Panc1 (cell line): ENCODE data around the gene MMP11. TPM values are rescaled to one million over a fixed set of nuclear protein-coding genes. Genes with fewer than 3 reads are reported as not detected.
A peak's percentile ranks its signal among the peaks of the same experiment; 100 is the strongest.

ENCODE experiments used
- ATAC-seq: fragments of 200-7000 bp; cut with Tn5 transposase; 2 replicates; pipeline ENCODE4 v1.9.1; 2020; ENCODE audit warnings: mild to moderate bottlenecking, moderate library complexity
- BruUV-seq: library from RNA; stranded (reverse); fragments of 400-500 nt; replicated peaks from 2 replicates; lab custom pipeline; 2021; lab: Mats Ljungman, UMichigan
- CTCF ChIA-PET: fragments of 300-600 bp; sonication (Branson Sonifier 250); formaldehyde crosslinking; loops from one replicate; lab custom pipeline; 2022; ENCODE audit warnings: antibody characterized with exemption; lab: Charles Lee
- POLR2A ChIA-PET: fragments of 300-600 bp; sonication (Branson Sonifier 250); formaldehyde crosslinking; loops from one replicate; lab custom pipeline; 2022; ENCODE audit warnings: antibody characterized with exemption; lab: Charles Lee
- DNase-seq: peaks from one replicate; pipeline ENCODE4 v3.0.0-alpha.2; 2010; ENCODE audit warnings: low read depth, low spot score
- H3K27ac ChIP-seq: 2 replicates; pipeline ENCODE4 v1.5.1; 2011; ENCODE audit warnings: mild to moderate bottlenecking, low read length, inconsistent platforms
- H3K27me3 ChIP-seq: fragments of 200-500 bp; sonication (Bioruptor generic); 2 replicates; pipeline ENCODE4 v1.6.0; 2014; ENCODE audit warnings: low read length, inconsistent platforms; ENCODE audit not compliant: control insufficient read depth, insufficient read depth
- H3K36me3 ChIP-seq: fragments of 200-500 bp; sonication (Bioruptor generic); 2 replicates; pipeline ENCODE4 v1.5.1; 2014; ENCODE audit warnings: inconsistent platforms, mild to moderate bottlenecking, low read length, moderate library complexity; ENCODE audit not compliant: control insufficient read depth, insufficient read depth
- H3K4me1 ChIP-seq: 2 replicates; pipeline ENCODE4 v1.5.1; 2011; ENCODE audit warnings: inconsistent platforms, mild to moderate bottlenecking, low read length, moderate library complexity; ENCODE audit not compliant: control insufficient read depth, insufficient read depth
- H3K4me3 ChIP-seq, 2 experiments: 2 replicates each; pipeline ENCODE4 v1.5.1; 2011 to 2012; ENCODE audit warnings: low read depth in 2 of 2, low read length in 2 of 2, mild to moderate bottlenecking in 2 of 2, inconsistent platforms in 1 of 2, moderate library complexity in 1 of 2
- H3K9me3 ChIP-seq: fragments of 200-500 bp; sonication (Bioruptor generic); 2 replicates; pipeline ENCODE4 v1.5.1; 2014; ENCODE audit warnings: low read depth, mild to moderate bottlenecking, inconsistent platforms, low read length, moderate library complexity; ENCODE audit not compliant: control insufficient read depth, insufficient read depth
- POLR2AphosphoS5 ChIP-seq: IDR thresholded peaks from 2 replicates; pipeline ENCODE4 v1.6.1; 2012; ENCODE audit warnings: mild to moderate bottlenecking, low read depth, low read length, moderate library complexity
- SIN3A ChIP-seq: IDR thresholded peaks from 2 replicates; pipeline ENCODE4 v1.6.1; 2012; ENCODE audit warnings: low read depth, mild to moderate bottlenecking, low read length, moderate library complexity, borderline replicate concordance; ENCODE audit not compliant: insufficient read depth
- TCF7L2 ChIP-seq: IDR thresholded peaks from 2 replicates; pipeline ENCODE4 v1.6.1; 2011; ENCODE audit warnings: mild to moderate bottlenecking, low read depth, low read length, inconsistent platforms
- in situ Hi-C: cut with HindIII; loops from 2 replicates; pipeline ENCODE4 v1.10.0; 2016; ENCODE audit warnings: low sequenced_read_pairs, low pct_unique_long_range_greater_than_20kb
- intact Hi-C: fragments of 100-400 bp; cut with micrococcal nuclease; formaldehyde crosslinking; loops from one replicate; pipeline ENCODE4 v1.10.0; 2022; ENCODE audit not compliant: unreplicated experiment
- total RNA-seq: library from RNA; stranded (reverse); gene quantifications from one replicate; pipeline ENCODE4 v1.2.1, GENCODE V29; 2021; ENCODE audit not compliant: unreplicated experiment
- TF ChIP-seq, protein P1 (sequence below): fragments of 450-650 bp; IDR thresholded peaks from 2 replicates; pipeline ENCODE4 v1.5.1; 2017; ENCODE audit warnings: mild to moderate bottlenecking
- TF ChIP-seq, protein P2 (sequence below), 2 experiments: IDR thresholded peaks; 2 replicates each; pipeline ENCODE4 v1.6.1; 2011 to 2012; ENCODE audit warnings: low read depth in 2 of 2, control low read depth in 1 of 2, low read length in 1 of 2, mild to moderate bottlenecking in 1 of 2, moderate library complexity in 1 of 2; ENCODE audit not compliant: insufficient read depth in 1 of 2

The MMP11 gene
- total RNA-seq, 1 experiment from 2014 or later = 3.0 TPM

DNA sequence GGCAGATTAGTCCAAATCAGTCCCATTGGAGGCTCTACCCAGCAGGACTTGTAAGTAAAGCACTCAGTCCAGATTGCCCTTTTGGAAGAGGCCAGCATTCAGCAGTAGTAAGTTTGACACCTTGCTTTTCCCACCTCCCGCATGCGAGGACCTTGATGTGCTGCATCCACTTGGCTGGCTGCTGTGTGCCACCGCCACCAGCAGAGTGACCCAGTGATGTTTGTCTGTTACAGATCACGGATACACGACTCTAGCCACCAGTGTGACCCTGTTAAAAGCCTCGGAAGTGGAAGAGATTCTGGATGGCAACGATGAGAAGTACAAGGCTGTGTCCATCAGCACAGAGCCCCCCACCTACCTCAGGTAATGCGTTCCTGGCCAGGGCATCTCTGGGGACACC is 20.7 kb downstream of the MMP11 start:
- ATAC-seq (no peak), DNase-seq (no peak)
- Histone ChIP-seq H3K4me1 (no peaks in the 10 kb centered on the region), H3K36me3 (no peaks in the 10 kb centered on the region), H3K9me3 (no peaks in the 10 kb centered on the region), H3K27ac (no peak overlapping the region), H3K4me3 (no peak overlapping the region), H3K27me3 (no peaks in the 10 kb centered on the region)
- POLR2A ChIA-PET = interaction anchor here (0.8 kb wide), 1 partner anchor 19 kb away, joined by 3 read pairs; no protein-coding TSS in a partner anchor
- no TSS peak for BruUV-seq
- TF ChIP-seq, protein P1, sequence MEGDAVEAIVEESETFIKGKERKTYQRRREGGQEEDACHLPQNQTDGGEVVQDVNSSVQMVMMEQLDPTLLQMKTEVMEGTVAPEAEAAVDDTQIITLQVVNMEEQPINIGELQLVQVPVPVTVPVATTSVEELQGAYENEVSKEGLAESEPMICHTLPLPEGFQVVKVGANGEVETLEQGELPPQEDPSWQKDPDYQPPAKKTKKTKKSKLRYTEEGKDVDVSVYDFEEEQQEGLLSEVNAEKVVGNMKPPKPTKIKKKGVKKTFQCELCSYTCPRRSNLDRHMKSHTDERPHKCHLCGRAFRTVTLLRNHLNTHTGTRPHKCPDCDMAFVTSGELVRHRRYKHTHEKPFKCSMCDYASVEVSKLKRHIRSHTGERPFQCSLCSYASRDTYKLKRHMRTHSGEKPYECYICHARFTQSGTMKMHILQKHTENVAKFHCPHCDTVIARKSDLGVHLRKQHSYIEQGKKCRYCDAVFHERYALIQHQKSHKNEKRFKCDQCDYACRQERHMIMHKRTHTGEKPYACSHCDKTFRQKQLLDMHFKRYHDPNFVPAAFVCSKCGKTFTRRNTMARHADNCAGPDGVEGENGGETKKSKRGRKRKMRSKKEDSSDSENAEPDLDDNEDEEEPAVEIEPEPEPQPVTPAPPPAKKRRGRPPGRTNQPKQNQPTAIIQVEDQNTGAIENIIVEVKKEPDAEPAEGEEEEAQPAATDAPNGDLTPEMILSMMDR = no peak
- TF ChIP-seq POLR2AphosphoS5 = no peak
- TF ChIP-seq SIN3A = no peak
- TF ChIP-seq, protein P2, sequence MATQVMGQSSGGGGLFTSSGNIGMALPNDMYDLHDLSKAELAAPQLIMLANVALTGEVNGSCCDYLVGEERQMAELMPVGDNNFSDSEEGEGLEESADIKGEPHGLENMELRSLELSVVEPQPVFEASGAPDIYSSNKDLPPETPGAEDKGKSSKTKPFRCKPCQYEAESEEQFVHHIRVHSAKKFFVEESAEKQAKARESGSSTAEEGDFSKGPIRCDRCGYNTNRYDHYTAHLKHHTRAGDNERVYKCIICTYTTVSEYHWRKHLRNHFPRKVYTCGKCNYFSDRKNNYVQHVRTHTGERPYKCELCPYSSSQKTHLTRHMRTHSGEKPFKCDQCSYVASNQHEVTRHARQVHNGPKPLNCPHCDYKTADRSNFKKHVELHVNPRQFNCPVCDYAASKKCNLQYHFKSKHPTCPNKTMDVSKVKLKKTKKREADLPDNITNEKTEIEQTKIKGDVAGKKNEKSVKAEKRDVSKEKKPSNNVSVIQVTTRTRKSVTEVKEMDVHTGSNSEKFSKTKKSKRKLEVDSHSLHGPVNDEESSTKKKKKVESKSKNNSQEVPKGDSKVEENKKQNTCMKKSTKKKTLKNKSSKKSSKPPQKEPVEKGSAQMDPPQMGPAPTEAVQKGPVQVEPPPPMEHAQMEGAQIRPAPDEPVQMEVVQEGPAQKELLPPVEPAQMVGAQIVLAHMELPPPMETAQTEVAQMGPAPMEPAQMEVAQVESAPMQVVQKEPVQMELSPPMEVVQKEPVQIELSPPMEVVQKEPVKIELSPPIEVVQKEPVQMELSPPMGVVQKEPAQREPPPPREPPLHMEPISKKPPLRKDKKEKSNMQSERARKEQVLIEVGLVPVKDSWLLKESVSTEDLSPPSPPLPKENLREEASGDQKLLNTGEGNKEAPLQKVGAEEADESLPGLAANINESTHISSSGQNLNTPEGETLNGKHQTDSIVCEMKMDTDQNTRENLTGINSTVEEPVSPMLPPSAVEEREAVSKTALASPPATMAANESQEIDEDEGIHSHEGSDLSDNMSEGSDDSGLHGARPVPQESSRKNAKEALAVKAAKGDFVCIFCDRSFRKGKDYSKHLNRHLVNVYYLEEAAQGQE (IDR thresholded peaks at IDR 0.05; ENCODE audit: insufficient read depth in 1 of 2, low read depth in 2 of 2, low read length in 1 of 2) = no peak
- no peak for TF ChIP-seq TCF7L2
- in situ Hi-C loops = no loop called here
- CTCF ChIA-PET = no interaction called here
- intact Hi-C loops = no loop called here

DNA sequence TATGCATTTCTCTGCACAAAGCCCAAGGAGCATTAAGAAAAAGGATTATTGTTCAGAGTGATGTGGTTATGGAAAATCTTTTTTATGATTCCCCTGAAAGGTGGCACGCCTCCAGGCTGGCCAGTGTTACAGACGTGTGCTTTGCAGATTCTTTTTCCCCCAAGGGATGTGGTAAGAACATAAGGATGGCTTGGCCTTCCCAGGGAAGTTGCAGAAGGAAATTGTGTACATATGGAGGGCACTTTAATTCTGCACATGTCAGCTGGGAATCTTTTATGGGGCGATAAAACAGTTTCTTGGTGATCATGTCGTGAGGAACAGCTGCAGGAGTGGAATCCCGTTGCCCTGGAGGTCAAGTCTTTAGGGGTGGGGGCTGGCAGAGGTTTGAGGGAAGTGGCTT is 23.8 kb downstream of the MMP11 start:
- BruUV-seq = TSS peak; percentile 39
- H3K36me3 ChIP-seq = no peaks in the 10 kb centered on the region

More for the DNA sequence above, 23.8 kb downstream of the MMP11 start:
- H3K4me1 ChIP-seq = no peaks in the 10 kb centered on the region
- CTCF ChIA-PET = no interaction called here
- no peaks in the 10 kb centered on the region for H3K27me3 ChIP-seq
- no peak for ATAC-seq
- POLR2A ChIA-PET = no interaction called here
- no peak for DNase-seq
- intact Hi-C loops (no loop called here), in situ Hi-C loops (no loop called here)
- TF ChIP-seq POLR2AphosphoS5 (no peak), SIN3A (no peak), TCF7L2 (no peak)
- TF ChIP-seq, protein P1 = no peak
- TF ChIP-seq, protein P2 (IDR thresholded peaks at IDR 0.05; ENCODE audit: insufficient read depth in 1 of 2, low read depth in 2 of 2, low read length in 1 of 2) = no peak
- no peaks in the 10 kb centered on the region for H3K9me3 ChIP-seq
- H3K4me3 ChIP-seq = no peak overlapping the region
- H3K27ac ChIP-seq = no peak overlapping the region
